Erythroblast (primary cell): Measurements from ENCODE around the gene CHRM1.

Experiments used
- GATA1 ChIP-seq: IDR thresholded peaks from 2 replicates; pipeline ENCODE4 v1.6.1; 2011; ENCODE audit warnings: low read depth, mild to moderate bottlenecking, control low read depth, low read length, moderate library complexity
- POLR2A ChIP-seq: IDR thresholded peaks from 2 replicates; pipeline ENCODE4 v1.6.1; 2011; ENCODE audit warnings: mild to moderate bottlenecking, low read length

DNA sequence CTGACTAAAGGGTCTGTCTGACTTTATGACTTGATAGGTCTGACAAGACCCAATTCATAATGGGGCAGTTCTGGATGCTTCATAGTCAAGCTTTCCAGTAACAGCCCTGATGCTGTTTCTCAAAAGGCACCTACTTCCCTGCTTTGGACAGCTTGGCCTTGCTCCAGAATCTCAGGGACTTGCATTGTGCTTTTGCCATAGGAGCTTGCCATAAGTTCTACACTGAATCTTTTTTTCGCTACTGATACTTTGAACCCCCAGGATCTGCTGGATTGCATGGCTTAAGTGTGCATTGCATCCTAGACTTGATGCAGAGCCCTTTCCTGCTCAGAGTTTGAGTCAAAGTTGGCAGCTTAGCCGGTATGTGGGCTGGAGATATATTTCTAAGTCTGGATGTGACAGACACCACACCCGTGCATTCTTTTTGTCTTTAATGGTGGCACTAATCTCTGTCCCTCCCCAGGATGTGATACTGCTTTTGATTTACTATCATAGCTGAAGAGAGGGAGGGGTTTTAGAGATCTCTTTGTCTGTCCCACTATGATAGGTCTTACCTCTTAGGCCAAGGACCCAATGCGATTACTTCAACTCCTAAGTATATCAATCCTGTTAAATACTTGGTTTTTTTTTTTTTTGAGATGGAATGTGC is 57.4 kb downstream of the CHRM1 start:
- no peak for TF ChIP-seq POLR2A
- no peak for TF ChIP-seq GATA1
